Endometrial microvascular endothelial cells (primary cell): ENCODE measurements around the gene ITGB6. TPM values are rescaled to one million over a fixed set of nuclear protein-coding genes. Genes with fewer than 3 reads are reported as not detected.

Source experiments
- in situ Hi-C: cut with HindIII; loops from 2 replicates; pipeline ENCODE4 v1.10.0; 2017; ENCODE audit warnings: low sequenced_read_pairs, low pct_unique_long_range_greater_than_20kb; ENCODE audit errors: inconsistent ontology term
- total RNA-seq: library from RNA; depleted of rRNA; stranded (reverse); fragments of >200 nt; gene quantifications from one replicate; pipeline ENCODE4 v1.2.3, GENCODE V29; 2015; ENCODE audit errors: inconsistent ontology term

ITGB6 gene
- total RNA-seq, 1 donor from 2014 or later = under 0.01 TPM

DNA sequence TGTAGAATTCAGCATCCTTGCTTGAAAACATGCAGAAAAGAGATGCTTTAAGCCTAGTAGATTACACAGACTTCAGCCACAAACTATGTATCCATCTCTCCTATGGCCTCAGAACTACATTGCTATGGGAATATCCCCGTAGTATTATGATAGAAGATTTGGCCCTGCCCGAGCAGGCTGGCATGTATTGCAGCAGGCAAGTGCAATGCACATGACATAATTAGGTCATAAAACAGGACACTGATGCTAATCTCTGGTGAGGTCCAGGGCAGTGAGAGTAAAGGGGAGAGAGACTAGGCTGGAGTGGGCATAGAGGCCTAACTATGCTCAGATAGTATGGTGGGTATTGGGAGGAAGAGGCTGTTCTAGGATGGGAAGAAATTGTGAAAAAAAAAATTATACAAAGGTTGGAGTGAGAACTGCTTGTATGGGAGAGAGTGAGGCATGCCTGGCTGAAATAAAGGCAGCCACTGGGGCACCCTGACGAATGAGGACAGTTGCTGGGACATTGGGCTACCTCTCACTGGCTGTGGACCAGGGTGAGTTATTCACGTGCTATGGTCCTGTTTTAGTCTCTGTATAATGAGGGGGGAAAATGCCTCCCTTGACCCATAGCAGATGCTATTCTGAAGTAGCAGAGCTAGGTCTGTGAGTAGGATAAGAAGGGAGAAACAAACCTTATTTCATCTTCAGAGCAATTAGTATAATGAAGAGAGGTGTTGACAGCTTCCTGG, 136.0 kb downstream of the ITGB6 start:
- in situ Hi-C loops = no loop called here

DNA sequence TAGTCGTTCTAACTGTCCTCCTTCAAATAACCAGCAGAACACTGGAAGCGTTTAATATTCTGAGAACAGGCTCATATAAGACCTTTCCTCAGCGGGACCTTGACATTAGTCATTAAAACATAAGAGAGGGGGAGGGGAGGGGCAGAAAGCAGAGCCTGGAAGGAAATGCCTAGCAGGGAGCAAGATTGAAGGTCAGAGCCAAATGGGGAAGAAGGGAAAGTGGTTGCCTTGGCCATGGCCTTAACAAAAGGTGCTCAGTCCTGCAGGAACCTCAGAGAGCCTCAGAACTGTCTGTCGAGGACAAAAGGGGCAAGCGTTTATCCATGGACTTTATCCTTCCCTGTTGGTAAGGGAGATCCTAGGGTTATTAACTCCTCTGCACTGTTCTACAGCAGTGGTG, 136.8 kb downstream of the ITGB6 start:
- in situ Hi-C loops = no loop called here

DNA sequence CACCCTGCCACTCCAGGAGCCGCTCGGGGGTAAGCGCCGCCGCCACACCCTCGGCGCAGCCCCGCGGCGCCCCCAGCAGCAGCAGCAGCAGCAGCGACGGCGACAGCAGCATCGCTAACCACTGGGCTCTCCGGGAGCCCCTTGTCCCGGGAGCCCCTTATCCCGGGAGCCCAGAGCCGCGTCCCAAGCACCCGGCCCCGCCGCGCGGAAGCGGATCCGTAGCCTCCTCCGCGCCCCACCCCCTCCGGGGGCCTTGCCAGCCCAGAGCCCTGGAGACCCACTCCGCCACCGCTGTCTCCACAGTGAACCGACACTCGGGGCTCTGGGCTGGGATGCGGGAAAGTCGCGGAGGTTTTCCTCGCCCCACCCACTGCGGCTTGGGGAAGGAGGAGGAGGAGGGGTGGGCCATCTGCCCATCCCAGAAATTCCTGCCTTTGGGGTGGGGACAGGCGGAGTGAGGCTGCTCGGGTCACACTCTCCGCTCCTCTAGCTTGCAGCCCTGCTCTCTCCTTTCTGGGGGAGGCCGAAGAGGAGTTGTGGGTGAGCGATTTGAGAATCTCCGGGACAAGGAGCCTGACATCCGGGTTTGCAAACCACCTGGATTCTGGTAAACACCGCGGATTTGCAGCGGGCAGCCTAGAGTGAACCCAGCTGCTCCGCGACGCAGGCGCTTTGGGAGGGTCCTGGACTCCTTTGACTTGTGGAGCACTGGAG, 137.6 kb downstream of the ITGB6 start, which contains the start of gene PLA2R1:
Gene PLA2R1 (minus strand): TSS at position 324 of the 714 bp plus-strand sequence. CDS start 212 bp downstream, at position 112.
- in situ Hi-C loops = no loop called here

DNA sequence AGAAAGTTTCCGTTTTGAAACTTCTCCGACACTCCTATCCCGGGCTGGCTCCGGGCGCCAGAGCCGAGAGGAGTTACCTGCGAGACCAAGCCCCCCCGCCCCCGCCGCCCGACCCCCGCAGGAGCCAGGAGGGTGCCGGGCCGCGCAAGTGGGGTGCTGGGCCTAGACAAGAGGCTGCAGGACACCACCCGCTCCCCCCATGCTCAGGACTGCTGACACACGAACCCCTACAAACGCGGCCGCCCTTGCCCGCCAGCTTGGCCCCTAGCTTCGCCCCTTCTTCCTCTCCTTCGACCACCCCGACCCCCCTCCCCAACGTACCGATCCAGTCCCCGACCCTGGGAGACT, 138.2 kb downstream of the ITGB6 start:
- in situ Hi-C loops = no loop called here

DNA sequence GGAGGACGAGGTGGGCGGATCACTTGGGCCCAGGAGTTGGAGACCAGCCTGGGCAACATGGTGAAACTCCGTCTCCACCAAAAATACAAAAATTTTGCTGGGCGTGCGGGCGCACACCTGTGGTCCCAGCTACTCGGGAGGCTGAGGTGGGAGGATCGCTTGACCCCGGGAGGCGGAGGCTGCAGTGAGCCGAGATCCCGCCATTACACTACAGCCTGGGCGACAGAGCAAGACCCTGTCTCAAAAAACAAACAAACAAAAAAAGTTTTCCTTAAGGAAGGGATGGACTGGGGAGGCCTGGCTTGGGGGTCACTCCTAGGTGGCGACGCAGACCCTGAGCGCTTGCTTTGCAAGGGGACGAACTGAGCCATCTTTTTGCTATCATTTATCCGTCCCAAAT, 138.5 kb downstream of the ITGB6 start:
- in situ Hi-C loops = no loop called here

DNA sequence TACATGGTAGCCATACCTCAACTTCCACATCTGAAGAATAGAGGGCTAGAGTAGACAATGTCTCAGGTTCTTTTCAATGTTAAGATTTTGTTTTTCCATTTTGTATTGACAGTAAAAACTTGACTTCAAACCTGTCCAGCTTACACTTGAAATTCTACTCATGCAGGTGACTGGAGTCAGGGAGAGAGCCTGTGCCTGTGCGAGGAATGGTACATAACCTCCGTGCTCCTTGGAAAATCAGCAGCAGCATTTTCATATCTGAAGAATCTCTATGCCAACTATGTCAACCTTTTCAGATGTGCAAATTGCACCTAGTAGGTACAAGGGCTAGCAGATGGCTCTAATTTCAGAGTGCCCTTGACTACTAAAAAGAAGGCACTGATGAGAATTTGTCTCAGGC, 139.8 kb downstream of the ITGB6 start:
- in situ Hi-C loops = no loop called here

DNA sequence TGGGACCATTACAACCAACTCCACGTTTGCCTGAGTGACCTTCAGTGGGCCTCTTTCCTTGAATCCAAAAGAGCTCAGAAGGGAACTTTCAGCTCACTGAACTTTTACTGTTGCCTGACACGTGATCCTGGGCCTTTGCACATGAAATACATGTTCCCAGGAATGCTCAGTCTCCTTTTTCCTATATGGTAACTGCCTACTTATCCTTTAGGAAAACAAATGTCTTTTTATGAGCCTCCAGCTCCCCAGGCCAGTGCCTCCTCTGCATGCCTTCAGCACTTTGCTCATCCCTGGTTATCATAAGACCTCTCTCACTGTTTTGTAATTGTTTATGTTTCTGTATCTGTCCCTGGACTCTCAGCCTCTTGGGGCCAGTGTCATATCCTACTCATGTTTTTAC, 142.7 kb downstream of the ITGB6 start:
- in situ Hi-C loops = no loop called here

DNA sequence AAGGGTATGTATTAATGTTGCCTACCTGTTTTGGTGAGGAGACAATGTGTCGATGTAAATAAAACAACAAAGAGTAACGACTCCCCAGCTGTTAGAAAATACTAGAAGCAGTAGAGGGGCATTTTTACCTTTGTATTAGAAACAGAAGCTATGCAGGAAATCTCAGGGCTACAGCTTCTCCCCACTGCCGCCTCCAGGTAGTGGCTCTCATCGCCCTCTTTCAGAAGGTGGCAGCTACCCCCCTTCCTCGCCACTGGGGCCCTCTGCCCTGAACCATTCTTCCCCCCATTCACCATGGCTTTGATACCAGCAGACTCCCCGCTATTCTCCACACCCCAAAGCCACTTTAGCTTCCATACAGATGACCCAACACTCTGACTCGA, 144.4 kb downstream of the ITGB6 start:
- in situ Hi-C loops = no loop called here

DNA sequence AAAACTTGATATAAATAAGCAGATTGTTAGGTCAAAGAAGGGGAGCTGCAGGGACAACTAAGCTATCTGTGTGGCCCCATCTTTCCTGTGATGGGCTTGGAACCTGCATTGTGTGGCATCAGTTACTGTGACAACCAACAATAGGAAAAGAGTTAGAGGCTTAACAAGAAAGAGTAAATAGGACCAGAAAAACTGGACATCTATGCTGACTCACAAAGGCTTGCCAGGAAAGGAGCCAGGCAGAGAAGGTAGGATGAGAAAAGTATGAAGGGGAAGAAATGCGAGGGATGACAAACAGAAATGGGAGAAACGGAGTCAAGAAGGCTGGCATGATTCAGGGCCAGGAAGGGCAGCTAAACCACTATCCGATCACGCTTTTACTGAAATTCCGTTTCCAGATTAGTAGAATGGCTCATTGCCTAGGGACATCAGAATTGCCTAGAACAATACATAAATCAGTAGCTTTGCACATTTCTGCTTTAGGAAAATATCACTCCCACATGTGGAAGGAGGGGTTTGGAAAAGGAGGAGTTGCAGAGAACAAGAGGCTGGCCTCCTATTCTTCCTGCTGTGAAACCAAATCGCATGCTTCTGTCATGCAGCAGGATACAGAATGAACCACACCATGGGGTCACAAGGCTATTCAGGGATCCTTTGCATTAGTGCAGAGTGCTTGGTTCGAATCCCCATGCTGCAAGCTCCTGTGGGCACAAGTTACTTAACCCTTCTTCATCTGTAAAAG, 144.9 kb downstream of the ITGB6 start:
- in situ Hi-C loops = no loop called here

DNA sequence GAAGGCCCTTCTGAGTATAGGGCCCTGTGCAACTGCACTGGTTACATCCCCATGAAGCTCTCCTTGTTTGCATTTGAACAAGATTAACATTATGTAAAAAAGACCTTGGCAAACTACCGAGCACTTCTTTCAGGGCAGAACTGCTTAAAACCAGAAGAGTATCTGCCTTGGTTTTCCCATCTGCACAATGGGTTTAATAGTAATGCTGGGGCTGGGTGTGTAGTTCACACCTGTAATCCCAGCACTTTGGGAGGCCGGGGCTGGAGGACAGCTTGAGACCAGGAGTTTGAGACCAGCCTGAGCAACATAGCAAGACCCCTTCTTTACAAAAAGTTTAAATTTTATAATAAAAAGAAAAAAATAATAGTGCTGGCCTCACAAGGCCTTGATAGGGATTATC, 146.1 kb downstream of the ITGB6 start:
- in situ Hi-C loops = no loop called here

DNA sequence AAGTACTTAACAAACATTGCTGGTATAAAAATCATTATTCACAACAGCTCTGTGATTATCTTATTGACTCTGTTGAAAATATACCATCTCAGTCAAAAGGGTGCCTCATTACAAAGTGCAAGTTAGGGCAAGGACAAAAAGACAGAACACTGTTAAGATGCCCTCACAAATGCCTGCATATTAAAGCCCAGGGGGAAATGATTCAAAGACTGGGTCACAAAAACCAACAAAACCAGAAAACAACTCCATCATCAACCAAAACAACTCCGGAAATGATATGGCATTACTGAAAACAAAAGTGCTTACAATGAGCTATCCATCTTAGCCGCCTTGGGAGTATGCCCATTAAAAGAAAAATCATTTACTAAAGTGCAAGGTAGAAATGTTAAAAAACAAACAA, 147.5 kb downstream of the ITGB6 start:
- in situ Hi-C loops = no loop called here

DNA sequence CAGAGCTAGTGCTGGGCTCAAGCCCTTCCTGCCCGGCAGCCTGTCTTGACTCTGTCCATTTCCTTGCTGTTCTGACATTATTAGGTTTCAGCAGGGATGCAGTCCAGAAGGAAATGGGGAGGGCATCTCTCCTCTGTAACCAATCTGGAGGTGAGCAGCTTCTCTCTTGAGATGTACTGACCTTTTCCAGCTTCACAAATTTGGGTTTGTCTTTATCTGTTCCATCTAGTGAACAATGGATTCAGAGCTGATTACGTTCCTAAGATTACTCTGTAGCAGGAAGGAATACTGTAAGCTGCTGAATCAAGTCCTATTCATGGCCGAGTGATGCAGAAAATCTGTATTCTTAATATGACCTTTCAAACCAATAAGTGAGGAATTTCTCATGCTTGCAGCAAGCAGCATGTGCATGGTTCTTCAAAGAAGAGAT, 148.7 kb downstream of the ITGB6 start:
- in situ Hi-C loops = no loop called here

DNA sequence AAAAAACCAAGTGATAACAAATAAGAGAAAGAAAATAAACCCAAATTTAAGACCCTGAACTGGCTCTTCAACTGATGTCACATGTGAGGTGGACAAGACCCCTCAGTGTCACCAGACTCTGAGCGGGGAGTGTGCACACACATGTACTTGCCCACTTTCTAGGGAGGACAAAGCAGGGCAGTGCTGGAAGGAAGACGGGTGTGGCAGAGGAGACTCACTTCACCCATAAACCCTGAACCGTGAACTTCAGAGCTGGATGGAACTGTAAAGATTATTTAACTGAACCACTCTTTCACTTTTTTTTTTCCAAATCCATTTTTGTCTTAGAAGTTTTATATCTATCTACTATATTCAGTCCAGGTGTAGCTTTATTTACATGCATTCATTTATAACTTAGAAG, 149.9 kb downstream of the ITGB6 start:
- in situ Hi-C loops = no loop called here

Other genes starting within 250 kb of the ITGB6 start
- gene PLA2R1, start 137.7 kb downstream of the ITGB6 start, total RNA-seq = 2.9 TPM